ENCODE results near the gene PHF23. TPM values are rescaled to one million over a fixed set of nuclear protein-coding genes. Genes with fewer than 3 reads are reported as not detected.

The PHF23 gene
- polyA plus RNA-seq, 1 donor: 52.8 TPM

DNA sequence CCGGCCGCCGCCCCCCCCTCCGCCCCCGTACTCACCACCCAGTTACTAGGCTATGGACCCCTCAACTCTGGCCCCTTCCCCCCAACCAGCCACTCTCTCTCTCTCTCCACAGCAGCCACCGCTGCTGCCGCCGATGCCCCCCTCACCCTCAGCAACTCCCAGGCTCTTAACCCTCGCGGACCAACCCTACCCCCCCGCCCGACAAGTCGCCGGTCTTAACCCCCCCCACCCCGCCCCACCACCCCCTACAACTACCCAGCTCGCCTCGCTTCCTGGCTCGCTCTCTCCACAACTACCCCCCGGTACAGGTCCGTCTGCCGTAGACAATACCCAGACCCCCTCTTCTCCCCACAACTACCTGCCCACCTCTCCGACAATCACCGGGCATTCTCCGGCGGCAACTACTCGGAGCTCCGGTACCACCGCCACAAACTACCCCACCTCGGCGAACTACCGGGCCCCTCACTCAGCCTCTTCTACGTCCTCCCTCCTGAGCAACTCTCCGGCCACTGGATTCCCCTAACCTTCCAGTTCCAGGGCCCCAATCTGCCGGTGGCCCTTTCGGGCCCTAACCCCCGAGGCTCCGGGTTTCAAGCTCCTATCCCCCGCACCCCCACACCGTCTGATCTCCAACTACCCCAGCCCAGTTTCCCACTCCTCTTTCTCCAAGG is 702 bp downstream of the PHF23 start:
- DNase-seq: no peak

DNA sequence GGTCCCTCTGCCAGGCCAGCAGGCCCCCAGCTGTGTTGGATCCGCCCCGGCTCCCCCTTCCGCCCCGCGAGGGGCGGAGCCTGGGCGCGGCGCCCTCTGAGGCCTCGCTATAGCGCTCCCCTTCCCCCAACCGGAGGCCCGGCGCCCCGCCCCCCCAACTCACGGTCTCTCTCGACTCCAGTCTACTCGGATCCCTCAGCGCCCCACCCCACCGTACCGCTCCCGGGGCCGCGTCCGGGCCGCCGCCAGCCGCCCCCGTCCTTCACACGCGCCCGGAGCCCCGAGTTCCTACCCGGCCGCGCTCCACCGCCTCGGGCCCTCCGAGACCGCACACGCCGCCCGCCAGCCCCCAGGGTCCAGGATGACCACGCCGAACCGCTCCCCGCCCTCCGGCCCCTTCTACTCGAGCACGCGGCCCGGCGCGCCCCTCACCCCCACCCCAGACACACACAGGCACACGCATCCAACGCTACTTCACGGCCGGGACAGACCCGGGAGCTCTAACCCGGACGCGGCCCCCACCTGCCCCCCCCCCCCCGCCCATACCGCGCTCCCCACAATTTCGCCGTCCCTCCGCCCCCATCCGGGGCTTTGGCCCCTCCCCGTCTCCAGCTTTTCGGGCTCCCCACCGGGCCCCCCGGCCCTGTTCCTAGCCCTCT is 1.4 kb downstream of the PHF23 start:
- DNase-seq: no peak

DNA sequence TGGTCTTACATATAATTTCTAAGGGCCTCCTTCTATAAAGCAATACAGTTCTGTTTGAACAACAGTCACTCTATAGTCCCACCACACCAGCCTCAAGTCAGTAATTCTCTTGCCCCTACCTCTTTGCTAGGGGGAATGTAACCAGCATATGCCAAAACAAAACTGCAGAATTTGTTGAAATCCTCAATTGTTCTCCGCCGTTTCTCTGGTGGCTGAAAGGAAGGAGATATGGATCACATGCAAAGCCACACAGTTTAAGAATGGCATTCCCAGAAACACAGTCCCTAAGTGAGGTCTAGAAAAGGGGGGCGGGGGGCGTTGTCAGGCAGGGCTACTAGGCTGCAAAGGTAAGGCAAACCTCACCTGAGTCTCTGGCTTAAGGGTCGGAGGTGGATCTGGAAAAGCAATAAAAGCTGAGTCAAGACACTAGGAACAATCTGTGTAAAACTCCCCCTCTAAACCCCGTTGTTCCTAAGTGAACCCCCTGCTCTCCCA is 1.9 kb downstream of the PHF23 start:
- no peak for DNase-seq

DNA sequence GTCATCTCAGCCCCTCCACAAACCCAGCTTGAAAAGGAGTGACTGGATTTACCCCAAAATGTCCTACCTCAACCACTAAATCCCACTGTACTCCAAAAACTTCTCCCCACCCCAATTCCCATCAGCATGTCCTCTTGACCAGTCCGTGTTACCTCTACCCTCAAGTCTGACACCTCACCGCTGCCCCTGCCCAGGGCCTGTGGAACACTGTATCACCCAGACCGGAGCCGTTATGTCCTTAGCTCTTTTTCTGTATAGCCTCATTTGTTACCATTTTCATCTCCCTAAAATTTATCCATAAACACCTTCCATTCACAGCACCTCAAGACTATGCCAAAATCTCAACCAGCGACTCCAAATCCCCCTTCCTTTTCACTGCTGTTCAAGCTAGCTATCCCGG is 2.4 kb downstream of the PHF23 start:
- no peak for DNase-seq

DNA sequence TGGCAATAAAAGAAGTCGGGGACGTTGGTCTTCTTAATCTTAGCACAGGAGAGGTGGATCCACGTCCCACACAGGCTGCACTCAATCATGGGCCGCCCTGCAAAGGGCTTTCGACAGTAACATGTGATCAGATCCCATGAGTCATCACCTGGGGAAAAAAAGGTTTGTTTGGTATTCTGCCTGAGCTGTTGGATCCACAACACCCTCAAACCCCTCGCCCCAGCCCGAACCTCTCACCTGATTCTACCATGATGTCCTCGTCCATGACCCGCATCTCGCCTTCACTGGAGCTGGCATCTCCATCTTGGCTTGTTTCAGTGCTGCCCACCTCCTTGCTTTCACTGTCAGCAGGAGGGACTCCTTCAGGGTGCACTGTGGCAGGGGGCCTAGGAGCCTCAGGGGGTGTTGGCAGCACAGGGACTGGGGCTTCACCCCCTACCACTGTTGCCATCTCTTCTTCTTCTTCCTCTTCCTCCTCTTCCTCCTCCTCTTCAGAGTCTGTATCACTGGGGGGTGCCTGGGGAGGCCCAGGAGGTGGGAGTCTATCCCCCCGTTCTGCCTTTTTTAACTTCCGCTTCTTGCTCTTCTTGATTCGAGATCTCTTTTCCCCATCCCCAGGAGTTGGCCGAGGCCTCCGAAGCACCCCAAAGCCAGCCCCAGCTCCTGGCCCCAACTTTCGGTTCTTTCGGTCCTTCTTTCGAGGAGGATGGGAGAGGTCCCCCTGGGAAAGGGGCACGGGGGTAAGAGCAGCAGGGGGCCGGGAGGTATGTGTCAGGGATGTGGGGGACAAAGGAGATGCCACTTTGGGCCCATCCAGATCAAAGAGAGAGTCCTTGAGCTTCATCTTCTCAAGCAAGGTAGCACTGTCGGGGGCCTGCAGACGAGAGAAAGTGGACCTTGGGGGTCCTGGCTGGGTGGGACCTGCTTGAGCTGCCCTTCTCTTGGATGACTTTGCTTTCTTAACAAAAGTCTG is 3.3 kb downstream of the PHF23 start:
- no peak for DNase-seq

DNA sequence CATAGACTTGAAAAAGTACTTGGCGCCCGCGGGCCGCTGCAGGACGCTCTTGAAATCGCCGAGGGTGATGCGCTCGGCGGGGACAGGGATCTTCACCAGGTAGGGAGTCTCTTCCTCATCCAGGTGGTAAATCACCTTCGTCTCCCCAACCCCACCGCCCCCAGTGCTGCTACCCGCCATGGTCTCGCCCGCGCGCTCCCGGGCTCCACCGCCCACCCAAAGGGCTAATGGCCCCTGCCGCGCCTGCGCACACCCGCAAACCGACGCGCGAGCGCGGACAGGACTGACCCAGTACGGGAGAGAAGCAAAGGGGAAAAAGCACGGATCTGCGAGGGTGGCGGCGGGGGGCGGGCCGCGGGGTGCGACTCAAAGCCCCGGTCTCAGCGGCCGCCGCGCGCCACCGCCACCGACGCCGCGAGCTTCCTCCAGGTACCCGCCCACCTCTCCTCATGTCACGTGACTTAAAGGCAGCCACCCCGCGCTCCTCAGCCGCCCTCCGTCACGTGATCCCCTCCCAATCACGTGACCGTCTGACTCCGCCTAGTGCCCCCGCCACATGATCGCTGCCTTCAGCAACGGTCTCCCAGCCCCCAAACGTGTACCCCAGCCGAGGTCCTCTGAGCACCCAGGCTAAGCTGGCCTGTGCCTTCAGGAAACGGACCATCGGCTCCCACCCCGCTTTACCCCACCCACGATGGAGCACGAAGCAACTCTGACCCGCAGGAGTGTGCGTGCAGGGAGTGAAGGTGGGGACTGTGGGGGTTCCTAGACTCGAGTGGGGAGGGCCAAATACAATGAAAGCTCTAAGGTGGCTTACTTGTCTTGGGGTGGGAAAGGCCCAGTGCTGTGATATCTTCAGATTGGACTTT is 4.9 kb downstream of the PHF23 start, which contains the start of gene DVL2:
TSS of gene DVL2 (minus strand) at position 435 of the 869 bp plus-strand sequence. CDS start at position 180, 255 bp downstream.
- DNase-seq: peak; percentile 94

DNA sequence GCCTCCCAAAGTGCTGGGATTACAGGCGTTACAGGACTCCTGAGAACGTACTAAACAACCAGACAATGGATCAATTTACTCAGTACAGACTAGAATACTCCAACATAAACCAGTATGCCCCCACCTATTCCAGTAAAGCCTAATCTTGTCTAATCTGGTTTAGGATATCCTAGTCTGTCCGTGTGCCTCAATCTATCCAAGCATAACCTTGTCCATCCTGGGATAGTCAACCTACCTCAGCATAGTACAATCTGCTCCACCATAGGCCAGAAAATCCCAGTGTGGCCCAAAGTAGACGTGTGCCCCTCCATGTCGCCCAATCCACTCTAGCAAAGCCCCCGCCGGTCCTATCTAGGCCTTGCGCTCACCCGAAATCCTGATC is 5.6 kb downstream of the PHF23 start:
- no peak for DNase-seq

DNA sequence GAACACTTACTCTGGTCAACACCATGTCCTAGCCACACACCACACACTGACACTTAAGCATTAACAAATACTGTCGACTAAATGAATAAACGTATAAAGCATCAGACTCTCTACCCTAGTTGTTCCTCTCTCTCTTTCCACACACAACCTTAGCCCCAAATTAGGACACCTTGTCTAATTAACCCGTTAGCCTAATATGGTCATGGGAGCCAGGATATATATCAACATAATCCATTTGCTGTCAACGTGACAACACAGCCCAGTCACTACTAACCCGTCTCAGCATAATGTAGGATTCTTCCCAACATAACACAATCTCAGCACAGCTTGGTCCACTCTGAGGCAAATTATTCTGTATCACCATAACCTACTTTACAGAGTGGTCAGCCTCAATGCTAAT is 7.1 kb downstream of the PHF23 start:
- no peak for DNase-seq

DNA sequence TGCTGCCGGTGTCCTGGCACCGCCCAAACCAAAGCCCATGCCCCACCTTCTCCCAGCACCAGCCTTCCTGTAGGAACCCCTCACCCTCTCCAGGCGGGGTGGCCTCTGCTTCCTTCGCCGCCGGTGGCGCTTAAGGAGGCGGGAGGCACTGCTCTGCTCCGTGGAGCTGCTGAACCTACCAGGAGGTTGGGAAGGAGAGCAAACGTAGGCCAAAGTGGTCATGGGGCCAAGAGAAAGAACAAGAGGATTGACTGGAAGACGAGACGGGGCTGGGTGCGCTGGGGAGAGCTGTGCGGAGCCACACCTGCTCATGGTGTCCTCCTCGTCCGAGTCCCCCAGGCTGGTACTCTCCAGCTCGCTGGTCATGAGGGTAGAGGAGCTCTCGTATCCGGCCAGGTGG is 9.8 kb downstream of the PHF23 start:
- no peak for DNase-seq

DNA sequence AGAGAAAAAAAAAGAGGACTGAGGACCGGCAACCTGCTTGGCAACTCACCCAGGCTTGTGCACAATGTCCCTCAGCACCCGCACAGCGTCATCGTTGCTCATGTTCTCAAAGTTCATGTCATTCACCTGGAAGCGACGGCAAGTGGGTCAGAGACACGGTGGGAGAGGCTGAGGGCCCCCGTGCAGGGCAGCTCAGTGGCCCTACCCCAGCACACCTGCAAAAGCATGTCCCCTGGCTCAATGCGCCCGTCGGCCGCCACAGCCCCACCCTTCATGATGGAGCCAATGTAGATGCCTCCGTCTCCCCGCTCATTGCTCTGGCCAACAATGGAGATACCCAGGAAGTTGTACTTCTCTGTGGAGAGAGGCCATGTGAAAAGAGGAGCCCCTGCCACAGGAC is 10.3 kb downstream of the PHF23 start:
- DNase-seq: no peak

DNA sequence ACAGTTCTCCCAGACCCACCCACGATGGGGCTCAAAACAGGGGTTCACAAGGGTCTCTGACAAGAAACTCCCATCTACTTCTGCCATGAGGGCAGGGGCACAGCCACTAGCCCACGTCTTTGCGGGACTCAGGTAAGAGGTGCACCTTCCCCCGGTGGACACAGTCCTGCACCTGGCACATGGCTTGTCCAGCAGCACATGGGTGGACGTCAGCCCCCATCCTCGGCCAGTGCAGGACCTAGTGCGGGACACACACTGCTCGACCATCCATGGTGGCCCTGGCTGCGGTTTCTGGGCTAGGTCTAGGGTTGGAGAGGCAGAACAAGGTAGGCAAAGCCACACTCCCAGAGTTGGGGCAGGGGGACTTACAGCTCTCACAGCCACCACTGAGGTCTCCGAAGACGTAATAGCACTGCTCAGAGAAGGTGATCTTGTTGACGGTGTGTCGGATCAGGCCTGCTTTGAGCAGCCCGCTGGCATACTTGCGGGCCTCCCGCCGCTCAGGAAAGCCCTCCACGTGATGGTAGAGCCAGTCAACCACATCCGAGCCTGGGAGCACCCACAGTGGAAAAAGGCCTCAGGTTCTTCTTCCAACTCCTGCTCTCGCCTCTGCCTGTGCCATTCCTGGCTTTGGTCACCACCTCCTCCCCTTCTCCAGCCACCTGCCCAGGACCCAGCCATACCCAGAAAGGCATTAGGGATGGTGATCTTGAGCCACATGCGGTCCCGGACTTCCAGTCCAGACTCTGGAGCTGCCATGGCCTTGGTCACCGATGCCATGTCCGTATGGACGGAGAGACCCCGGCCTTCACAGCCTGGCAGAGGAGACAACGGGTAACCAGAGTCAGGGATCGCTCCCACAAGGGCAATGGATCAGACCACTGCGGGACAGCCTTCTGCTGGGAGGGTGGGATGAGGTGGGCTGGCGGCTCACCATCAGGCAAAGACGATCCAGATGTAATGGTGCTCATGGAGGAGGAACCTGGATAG is 12.2 kb downstream of the PHF23 start:
- no peak for DNase-seq

DNA sequence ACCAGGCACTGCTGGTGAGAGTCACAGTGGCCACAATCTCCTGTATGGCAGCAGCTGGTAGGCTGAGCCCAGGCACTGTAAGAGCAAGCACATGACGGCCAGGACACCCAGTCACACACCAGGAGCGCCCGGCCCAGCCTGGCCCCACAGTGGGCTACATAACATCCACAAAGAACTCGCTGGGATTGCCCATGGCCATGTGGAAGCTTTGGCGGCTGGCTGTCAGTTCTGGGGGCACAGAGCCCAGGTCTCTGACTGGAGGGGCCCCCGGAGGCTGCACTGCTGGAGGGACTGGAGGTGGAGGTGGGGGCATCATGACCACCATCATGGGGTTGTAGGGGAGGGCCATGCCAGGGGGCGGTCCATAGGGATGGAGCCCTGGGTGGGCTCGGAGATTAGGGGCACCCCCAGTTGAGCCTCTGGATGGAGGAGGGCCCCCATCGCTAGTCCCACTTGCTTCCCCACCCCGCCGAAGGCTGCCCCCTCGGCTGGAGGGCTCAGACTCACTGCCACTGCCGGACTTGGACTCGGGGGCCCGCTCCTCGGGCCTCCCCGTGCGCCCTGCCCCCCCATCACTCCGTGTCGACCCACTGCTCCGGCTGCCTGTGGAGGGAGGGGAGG is 13.4 kb downstream of the PHF23 start:
- DNase-seq: no peak

DNA sequence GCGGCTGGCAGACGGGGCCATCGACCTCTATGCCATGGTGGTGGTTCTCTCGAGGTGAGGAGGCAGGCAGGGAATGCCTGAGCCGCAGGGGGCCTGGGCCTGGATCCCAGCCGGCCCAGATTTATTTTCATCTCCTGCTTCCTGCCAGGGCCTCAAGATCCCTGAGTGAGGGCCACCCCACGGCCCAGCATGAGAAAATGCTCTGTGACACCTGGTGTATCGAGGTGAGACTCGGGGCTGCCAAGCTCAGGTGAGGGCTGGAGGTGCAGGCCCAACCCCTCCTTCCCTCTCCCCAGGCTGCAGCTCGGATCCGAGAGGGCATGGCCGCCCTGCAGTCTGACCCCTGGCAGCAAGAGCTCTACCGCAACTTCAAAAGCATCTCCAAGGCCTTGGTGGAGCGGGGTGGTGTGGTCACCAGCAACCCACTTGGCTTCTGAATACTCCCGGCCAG is 14.6 kb downstream of the PHF23 start:
- no peak for DNase-seq

DNA sequence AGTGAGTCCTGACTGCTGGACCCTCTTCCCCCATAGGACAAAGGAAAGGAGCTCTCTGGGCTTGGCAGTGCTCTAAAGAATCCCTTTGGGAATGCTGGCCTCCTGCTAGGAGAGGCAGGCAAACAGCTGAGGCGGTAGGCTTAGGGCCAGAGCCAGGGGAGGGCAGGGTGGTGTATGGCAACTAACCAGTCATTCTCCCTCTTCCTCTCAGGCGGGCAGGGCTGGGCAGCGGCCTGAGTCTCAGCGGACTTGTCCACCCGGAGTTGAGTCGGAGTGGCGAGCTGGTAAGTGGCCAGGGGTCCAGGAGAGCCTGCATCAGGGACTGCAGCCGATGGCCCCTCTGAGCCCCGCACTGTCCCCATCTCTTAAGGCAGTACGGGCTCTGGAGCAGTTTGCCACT is 15.1 kb downstream of the PHF23 start:
- DNase-seq: no peak

DNA sequence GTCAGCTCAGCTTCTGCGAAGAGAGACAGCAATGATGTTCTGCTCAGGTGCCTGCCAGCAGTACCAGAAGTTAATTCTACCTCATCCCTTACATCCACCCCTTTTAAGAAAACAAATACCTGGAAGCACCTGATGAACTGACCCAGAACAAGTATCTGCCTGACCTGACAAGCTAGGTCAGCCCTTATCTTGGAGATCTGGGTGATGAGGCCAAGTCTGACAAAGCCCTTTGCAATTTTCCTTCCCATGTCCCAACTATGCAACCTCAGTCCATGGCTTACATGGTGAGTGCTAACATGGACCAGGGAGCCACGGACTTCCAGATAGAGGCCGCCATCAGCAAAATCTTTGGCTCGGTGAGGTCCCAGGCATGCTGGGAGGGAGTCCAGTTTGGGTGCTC is 15.9 kb downstream of the PHF23 start:
- DNase-seq: no peak

DNA sequence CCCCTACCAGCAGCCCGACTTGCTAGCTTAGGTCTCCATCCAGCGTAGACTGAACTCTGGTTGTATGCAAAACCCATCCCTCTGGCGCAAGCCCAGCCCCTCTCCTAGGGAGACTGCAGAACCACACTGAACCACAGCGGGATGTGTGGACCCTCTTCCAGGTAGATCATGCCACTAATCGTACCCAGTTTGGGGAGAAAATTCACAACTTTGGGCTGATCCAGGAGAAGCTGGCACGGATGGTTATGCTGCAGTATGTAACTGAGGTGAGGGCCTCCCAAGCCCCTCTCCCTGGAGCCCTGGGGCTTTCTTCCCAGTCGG is 16.3 kb downstream of the PHF23 start:
- DNase-seq: no peak

DNA sequence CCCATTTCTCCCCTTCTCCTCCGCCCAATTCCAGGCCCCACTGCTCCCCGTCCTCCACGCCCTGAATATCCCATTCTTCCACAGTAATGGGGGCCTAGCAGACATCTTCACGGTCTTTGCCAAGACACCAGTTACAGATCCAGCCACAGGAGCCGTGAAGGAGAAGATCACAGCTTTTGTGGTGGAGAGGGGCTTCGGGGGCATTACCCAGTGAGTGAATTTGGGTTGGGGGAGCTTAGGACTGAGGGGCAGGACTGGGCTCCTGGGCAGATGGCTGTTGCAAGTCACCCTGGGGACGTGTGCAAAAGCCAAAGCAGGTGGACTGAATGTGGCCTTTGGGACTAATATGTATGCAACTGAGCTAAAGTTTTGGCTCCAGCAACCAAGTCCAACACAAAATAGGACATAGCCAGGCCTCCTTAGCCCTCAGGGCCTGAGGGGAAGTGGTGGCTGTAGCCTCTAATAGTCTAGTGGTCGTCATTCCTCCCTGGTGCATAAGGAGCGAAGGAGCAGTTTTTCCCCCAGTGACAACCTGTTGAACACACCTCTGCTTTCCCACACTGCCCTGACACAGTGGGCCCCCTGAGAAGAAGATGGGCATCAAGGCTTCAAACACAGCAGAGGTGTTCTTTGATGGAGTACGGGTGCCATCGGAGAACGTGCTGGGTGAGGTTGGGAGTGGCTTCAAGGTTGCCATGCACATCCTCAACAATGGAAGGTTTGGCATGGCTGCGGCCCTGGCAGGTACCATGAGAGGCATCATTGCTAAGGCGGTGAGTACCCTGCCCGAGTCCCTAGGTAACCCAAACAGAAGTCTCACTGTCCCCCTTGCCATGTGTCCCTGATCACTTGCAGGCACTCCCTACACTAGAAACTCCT is 16.9 kb downstream of the PHF23 start:
- no peak for DNase-seq

DNA sequence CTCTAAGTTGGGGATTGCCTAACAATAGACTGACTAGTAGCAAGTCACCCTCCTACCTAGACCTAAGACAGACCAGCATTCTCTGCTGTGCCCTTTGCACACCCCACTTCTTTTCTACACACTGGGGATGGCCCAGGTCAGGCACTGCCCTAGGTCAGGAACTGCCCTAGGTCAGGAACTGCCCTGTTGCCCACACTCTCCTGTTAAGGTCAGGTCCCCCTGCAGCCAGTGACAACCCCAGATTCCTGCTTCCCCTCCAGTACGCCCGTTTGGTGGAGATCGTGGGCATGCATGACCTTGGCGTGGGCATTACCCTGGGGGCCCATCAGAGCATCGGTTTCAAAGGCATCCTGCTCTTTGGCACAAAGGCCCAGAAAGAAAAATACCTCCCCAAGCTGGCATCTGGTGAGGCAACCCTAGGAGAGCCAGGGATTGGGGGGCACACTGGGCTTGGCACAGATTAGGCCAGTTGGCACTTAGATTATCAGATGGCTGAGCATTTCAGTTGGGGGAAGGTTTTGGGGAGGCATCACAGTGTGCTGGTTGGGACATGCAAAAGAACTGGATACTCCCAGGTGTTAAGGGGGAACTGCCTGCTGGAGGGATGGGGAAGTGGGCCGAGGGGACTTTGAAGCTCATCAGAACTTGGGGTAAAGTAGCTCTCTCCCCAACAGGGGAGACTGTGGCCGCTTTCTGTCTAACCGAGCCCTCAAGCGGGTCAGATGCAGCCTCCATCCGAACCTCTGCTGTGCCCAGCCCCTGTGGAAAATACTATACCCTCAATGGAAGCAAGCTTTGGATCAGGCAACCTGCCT is 17.8 kb downstream of the PHF23 start:
- no peak for DNase-seq

Measured in left kidney (tissue), 2 donors.